Measurements from ENCODE around the gene IMMP2L.
"Not testable (repeated sequence)": the region's sequence is repeated elsewhere in the genome, so short reads cannot be mapped to it uniquely, and the experiment has no call there.

Gene IMMP2L

GRCh38 chr7:110675383-110676103, 886.7 kb downstream of the IMMP2L start:
- DNase-seq: no peak

GRCh38 chr7:110673148-110673547, 889.1 kb downstream of the IMMP2L start:
- no peak for DNase-seq

GRCh38 chr7:110669410-110669809, 892.9 kb downstream of the IMMP2L start:
- no peak for DNase-seq

GRCh38 chr7:110664803-110665202, 897.5 kb downstream of the IMMP2L start:
- DNase-seq: no peak

GRCh38 chr7:110660637-110661036, 901.7 kb downstream of the IMMP2L start:
- DNase-seq: not testable (repeated sequence)

GRCh38 chr7:110650328-110650727, 912.0 kb downstream of the IMMP2L start:
- no peak for DNase-seq

GRCh38 chr7:110647266-110647665, 915.0 kb downstream of the IMMP2L start:
- no peak for DNase-seq

GRCh38 chr7:110646804-110647203, 915.5 kb downstream of the IMMP2L start:
- no peak for DNase-seq

GRCh38 chr7:110645616-110646015, 916.7 kb downstream of the IMMP2L start:
- DNase-seq: no peak

GRCh38 chr7:110645060-110645459, 917.2 kb downstream of the IMMP2L start:
- DNase-seq: no peak

GRCh38 chr7:110637252-110637651, 925.0 kb downstream of the IMMP2L start:
- no peak for DNase-seq

GRCh38 chr7:110633313-110633712, 929.0 kb downstream of the IMMP2L start:
- DNase-seq: no peak

- no peak for DNase-seq
Observed at GRCh38 chr7:110626414-110626813, 935.9 kb downstream of the IMMP2L start.

GRCh38 chr7:110625294-110625693, 937.0 kb downstream of the IMMP2L start:
- DNase-seq: no peak

GRCh38 chr7:110623436-110623835, 938.9 kb downstream of the IMMP2L start:
- DNase-seq: no peak

- no peak for DNase-seq
Observed at GRCh38 chr7:110621289-110621688, 941.0 kb downstream of the IMMP2L start.

- no peak for DNase-seq
Observed at GRCh38 chr7:110620110-110620735, 942.1 kb downstream of the IMMP2L start.
